Stimulated activated CD8-positive, alpha-beta memory T cell treated with anti-CD3 and anti-CD28 coated beads, Interleukin-15, amount 100 ng/mL, for 4 hours (primary cell): ENCODE measurements around the gene MDH1.
A peak's percentile ranks its signal among the peaks of the same experiment; 100 is the strongest.
"Not testable (repeated sequence)": the region's sequence is repeated elsewhere in the genome, so short reads cannot be mapped to it uniquely, and the experiment has no call there.

Experiments used
- DNase-seq, 2 donors: peaks; one replicate each; pipeline ENCODE4 v3.0.0-alpha.2; 2020; ENCODE audit warnings: low read depth in 2 of 2

Gene MDH1

DNA sequence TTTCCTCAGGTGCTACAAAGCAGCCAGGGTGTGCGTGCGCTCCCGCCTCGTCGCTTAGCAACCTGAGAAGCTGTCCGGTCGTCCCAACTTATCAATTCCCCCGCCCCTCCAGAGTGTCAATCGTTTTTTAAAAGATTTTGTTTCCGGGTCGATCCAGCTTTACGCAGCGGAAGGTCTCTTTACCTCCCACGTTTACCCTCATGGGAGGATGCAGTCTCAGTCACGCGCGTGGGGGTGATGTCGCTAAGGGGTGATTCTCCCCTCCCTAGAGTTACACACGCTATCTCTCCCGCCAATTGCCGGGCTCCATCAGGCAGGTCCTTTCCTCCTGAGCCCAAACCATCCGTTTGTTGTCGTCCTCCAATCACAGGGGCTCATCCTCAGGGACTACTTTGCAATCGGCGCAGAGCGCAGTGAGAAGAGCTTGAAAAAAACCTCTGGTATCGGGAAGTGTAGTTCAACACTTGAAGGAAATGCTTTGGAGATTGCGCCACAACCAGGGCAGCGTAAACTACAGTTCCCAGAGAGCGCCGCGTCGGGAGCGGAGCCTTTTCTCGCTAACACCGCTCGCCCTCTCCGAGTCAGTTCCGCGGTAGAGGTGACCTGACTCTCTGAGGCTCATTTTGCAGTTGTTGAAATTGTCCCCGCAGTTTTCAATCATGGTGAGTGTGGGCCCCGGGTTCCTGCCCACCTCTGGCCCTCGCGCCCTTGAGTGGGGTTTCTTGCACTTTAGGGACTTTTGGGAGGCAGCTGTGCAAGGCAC, at the start of gene MDH1, which contains the start of gene WDPCP:
Gene MDH1, plus strand, starts transcription at position 579 of the 763 bp plus-strand sequence. Its CDS starts 81 bp downstream, at position 660.
Gene WDPCP, minus strand, starts transcription at position 93 of the 763 bp plus-strand sequence. CDS start 206 bp downstream, outside the sequence.
- DNase-seq: peak; percentile 82 to 94

DNA sequence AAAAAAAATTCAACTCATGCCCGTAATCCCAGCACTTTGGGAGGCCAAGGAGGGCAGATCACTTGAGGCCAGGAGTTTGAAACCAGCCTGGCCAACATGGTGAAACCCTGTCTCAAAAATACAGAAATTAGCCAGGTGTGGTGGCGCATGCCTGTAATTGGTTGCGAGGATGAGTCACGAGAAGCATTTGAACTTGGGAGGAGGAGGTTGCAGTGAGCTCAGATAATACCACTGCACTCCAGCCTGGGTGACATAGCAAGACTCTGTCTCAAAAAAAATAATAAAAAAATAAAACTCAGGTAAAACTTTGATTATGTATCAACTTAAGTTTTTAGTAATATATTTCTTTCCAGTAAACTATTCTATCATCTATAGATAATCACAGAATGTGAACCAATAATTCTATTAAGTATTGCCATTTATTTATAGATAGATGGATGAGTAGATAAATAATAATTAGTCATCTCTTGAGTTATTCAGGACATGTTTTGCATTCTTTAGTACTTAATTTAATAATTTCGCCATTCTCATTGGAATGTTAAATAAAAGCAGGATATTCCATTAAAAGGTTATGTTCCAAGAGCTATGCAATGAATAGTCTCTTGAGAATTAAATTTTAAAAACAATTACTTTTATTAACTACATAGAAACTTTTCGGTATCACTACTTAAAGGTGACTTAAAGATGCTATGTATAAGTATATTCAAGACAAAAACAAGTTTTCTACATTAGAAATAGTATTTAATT, 49.2 kb upstream of the MDH1 start:
- DNase-seq: no peak

DNA sequence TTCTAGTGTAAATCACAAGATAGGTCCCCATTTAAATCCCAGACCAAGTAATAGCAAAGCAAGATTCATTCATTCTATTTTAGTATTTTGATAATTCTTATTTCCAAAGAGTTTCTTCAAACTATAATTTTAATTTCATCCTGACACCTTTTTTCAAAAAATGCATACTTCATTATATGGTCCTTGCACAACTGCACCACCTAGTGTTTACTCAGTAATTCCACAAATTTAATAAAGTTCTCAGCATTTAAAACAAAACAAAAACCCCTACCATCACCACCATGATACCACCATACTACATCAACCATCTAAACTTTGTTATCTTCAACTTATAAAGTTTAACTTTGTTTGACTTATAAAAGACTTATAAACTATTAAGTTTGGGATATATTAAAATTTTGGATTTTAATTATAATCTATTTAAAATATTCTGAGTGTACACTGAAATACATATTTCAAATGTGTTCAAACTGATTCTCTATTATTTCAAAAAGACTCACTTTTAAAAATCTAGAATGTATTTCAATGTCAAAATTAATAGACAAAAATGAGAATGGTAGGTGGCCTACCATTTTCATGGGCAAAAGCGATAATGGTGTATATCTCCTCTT, 44.6 kb upstream of the MDH1 start:
- no peak for DNase-seq

DNA sequence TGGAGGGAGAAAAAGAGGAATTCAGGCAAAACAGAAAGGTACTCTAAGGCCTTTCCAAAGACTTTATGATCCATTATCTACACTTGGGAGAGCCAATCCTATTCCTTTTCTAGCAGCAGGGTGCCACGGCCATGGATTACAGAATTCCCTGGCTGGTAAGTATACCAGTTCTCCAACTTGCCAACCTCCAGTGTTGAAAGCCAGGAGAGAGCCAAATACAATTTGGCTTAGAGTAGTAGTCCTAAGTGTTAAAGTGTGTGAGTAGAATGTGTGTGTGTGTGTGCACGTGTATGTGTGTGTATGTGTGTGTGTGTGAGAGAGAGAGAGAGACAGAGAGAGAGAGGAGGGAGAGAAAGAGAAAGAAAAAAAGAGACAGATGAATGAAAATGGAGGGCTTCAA, 43.7 kb upstream of the MDH1 start:
- no peak for DNase-seq

DNA sequence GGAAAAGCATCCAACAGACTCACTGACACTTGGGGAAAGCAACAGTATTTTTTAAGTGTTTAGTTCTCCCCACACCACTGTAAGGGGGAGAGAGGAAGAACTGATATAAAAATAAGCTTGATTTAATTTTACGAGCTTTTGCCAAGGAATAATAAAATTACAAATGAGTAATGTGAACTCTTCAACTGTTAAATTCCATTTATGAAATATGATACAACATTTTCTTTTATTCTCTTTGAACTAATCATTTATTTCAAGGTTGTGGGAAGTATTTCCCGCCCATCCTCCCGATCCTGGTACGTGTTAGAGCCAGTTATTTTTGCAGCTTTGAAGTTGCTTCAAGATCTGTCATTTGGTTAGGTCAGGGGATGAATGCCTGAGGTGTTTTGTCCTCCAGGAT, 35.7 kb upstream of the MDH1 start:
- DNase-seq: no peak

DNA sequence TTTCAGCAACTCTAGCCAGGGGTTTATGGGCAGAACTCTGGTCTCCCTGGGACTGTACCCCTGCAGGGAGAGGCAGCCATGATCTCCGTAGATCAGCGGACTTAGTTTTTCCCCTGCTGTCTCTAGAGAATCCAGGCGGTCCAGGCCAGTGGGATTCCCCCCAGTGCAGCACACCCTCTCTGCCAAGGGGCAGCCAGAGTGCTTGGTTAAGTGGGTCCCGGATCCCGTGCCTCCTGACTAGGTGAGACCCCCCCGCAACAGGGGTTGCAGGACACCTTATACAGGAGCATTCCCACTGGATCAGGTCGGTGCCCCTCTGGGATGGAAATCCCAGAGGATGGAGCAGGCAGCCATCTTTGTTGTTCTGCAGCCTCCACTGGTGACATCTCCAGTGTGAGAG, 33.5 kb upstream of the MDH1 start:
- DNase-seq: no peak

DNA sequence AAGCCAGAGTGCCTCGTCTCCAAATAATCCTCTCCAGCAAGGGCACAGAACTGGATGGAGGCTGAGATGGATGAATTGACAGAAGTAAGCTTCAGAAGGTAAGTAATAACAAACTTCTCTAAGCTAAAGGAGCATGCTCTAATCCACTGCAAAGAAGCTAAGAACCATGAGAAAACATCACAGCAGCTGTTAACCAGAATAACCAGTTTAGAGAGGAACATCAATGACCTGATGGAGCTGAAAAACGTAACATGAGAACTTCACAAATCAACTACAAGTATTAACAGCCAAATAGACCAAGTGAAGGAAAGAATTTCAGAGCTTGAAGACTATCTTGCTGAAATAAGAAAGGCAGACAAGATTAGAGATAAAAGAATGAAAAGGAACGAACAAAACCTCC, 32.8 kb upstream of the MDH1 start:
- no peak for DNase-seq

DNA sequence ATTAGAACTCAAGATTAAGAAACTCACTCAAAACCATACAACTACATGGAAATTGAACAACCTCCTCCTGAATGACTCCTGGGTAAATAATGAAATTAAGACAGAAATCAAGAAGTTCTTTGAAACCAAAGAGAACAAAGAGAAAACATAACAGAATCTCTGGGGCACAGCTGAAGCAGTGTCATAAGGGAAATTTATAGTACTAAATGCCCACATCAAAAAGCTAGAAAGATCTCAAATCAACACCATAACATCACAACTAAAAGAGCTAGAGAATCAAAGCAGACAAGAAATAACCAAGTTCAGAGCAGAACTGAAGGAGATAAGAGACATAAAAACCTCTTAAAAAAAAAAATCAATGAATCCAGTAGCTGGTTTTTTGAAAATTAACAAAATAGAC, 30.9 kb upstream of the MDH1 start:
- DNase-seq: not testable (repeated sequence)

DNA sequence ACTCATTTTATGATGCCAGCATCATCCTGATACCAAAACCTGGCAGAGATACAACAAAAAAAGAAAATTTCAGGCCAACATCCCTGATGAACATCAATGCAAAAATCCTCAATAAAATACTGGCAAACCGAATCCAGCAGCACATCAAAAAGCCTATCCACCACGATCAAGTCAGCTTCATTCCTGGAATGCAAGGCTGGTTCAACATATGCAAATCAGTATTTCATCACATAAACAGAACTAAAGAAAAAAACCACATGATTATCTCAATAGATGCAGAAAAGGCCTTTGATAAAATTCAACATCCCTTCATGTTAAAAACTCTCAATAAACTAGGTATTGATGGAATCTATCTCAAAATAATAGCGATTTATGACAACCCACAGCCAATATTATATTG, 29.8 kb upstream of the MDH1 start:
- DNase-seq: not testable (repeated sequence)

DNA sequence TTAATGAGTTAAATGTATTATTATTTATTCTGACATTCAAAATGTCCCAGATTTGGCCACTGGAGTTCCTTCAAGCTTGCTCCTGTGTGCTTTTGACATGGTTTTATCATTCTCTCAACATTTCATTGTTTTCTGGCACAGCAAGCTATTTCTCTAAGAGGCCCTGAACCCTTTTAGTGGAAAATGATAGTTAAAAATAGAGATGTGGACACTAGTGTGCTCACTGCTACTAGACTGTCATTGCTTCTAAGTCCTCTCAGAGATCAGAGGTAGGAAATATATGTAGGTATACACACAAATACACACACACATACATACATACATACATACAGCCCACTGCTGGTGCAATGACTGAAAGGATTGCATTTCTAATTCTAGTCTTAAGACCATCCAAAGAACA, 26.0 kb upstream of the MDH1 start:
- DNase-seq: no peak

DNA sequence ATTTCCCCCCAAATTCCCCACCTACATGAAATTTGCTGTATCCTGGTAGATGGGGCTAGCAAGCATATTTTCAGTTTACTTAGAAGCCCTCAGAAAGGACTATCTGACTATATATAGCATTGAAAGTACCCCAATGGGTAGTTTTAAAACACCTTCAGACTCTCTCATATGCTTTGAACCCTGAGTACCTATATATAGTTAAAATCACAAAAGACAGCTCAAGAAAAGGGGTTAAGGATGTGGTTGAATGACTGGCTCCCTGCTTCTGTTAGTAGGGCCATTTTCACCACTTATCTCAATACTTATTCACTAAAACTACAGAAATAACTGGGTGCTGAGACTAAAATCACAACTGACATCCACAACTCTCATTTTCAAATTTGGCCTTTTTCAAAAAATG, 19.0 kb upstream of the MDH1 start:
- DNase-seq: no peak

DNA sequence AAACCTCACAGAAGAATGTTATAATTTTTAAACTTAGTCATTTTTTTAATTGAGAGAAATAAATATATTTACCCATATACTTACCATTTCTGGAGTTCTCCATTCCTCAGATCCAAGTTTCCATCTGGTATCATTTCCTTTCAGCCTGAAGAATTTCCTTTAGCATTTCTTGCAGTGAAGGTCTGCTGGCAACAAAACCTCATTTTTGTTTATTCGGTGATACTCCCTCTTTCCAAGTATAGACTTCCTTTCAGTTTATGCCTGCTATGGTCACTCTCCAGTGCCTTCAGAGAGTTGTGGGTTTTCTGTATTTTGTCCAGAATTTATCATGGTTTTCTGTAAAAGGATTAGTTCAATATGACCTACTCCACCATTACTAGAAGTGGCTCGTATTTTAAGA, 17.5 kb upstream of the MDH1 start:
- no peak for DNase-seq

DNA sequence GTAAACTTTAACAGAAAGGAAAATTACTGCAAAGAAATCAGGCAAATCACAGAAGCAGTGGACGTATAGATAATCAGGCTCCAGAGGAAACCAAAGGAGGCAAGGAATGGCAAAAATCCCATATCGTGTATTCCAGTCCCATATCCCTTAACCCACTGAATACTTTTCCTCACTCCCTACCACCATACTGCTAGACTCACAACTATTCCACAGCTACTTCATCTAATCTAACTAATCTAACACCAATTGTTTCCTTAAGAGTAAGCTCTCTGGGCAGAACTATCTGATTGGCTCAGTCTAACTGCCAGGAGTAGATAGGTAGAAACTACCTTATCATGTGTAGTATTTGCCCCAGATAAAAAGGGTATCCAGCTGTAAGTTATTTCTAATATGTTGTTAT, 16.8 kb upstream of the MDH1 start:
- no peak for DNase-seq

DNA sequence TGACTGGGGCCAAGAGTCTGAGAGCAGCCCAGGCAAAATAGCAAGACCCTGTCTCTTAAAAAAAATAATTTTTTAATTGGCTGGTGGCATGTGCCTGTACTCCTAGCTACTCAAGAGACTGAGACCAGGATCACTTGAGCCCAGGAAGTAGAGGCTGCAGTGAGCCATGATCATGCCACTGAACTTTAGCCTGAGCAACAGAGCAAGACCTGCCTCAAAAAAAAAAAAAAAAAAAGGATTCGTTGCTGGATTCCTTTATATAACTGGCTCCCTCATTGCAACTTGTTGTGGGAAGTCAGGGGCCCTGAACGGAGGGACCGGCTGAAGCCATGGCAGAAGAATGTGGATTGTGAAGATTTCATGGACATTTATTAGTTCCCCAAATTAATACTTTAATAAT, 15.7 kb upstream of the MDH1 start:
- DNase-seq: not testable (repeated sequence)

DNA sequence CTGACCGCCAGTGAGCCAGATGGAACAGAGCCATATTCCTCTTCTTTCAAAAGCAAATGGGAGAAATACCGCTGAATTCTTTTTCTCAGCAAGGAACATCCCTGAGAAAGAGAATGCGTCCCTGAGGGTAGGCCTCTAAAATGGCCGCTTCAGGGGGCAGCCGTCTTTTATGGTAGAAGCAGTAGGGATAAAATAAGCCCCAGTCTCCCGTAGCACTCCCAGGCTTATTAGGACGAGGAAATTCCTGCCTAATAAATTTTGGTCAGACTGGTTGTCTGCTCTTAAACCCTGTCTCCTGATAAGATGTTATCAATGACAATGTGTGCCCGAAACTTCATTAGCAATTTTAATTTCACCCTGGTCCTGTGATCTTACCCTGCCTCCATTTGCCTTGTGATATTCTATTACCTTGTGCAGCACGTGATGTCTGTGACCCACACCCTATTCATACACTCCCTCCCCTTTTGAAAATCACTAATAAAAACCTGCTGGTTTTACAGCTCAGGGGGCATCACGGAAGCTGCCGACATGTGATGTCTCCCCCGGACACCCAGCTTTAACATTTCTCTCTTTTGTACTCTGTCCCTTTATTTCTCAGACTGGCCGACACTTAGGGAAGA, 14.9 kb upstream of the MDH1 start:
- not testable (repeated sequence) for DNase-seq

DNA sequence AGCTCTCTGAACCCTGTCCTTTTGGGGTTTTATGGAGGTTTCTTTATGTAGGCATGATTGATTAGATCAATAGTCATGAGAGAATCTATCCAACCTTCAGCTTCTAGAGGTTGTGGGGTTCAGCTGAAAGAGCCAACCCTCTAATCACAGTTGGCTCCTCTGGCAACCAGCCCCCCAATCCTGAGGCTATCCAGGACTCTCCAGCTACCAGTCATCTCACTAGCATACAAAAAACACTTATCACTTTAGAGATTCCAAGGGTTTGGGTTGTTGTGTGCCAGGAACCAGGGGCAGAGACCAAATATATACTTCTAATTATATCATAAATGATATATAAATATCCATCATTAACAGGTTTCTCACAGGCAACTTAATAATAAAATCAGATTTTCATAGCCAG, 12.2 kb upstream of the MDH1 start:
- DNase-seq: no peak

DNA sequence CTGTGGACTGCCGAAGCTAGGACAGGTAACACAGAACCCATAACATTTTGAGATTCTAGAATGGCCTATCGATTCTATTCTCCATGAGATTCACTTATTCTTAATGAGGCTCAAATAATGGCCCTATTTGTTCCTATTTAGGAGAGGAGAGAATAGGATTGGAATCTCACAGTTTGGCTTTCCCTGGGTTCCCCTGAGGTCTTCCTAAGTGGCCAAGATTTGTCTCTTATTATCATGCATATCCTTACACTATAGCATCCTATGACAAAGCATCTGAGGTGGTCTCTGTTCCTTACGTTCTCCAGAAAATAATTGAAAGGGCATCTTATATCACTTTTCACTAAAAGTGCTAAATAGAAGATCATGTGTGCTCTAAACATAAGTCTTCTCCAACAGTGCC, 10.0 kb upstream of the MDH1 start:
- DNase-seq: no peak

DNA sequence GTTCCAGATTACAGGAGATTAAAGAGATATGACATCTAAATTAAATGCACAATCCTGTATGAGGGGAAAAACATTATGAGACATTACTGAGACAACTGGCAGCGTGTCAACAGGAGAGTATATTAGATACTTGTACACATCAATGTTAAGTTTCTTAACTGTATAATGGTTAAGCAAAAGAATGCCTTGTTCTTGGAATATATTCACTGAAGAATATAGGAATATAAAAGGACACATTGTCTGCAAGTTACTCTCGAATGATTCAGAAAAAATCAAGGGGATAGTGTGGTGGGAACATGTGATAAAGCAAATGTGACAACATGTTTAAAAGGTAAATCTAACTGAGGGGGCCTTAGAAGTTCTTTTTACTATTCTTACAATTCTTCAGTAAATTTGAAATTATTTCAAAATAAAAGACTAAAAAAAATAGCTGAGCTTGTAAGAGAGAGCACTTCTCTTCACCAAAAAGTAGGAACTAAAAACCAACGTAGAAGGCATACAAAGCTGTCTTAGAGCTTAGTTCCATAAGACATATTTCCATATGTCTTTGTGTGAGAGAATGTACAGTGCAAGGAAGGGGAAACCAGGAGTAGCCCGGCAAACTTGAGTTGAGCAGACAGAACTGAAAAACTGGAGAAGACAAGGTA, 8.0 kb upstream of the MDH1 start:
- no peak for DNase-seq

DNA sequence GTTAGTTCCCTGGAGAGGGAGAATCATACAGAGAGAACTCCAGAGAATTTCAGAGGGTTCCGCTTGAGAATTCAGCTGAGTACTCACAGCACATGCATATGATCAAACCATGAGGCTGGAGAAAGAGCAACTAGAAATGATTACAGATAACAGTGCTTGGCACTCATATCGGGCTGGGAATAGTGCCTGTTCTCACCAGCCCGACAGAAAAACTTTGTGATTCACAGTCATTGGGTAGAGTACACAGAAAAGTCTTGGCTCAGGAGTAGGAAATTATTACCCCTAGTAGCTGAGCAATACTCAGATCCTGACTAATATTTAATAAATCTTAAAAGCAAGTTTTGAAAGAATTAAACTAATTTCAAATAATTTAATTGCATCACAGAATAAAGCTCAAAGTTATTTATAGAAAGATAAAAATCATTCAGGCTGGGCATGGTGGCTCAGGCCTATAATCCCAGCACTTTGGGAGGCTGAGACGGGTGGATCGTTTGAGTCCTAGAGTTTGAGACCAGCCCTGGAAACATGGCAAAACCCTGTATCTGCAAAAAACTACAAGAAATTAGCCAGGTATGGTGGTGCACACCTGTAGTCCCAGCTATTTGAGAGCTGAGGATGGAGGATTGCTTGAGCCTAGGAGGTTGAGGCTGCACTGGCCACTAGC, 7.3 kb upstream of the MDH1 start:
- no peak for DNase-seq

DNA sequence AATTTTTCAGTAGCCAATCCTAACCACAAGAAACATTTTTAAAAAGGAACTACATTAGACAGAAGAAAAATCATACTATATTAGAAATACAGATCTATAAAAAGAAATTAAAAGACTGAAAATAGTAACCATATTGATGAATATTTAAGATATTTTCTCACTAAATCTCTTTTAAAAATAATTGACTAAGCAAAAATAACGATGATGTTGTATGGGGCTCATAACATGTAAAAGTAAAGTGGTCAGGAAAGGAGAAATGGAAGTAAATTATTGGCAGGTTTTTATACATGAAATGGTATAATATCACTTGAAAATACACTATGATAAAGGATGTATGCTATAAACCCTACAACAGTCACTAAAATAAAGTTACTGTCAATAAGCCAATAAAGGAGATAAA, 5.9 kb upstream of the MDH1 start:
- DNase-seq: no peak

DNA sequence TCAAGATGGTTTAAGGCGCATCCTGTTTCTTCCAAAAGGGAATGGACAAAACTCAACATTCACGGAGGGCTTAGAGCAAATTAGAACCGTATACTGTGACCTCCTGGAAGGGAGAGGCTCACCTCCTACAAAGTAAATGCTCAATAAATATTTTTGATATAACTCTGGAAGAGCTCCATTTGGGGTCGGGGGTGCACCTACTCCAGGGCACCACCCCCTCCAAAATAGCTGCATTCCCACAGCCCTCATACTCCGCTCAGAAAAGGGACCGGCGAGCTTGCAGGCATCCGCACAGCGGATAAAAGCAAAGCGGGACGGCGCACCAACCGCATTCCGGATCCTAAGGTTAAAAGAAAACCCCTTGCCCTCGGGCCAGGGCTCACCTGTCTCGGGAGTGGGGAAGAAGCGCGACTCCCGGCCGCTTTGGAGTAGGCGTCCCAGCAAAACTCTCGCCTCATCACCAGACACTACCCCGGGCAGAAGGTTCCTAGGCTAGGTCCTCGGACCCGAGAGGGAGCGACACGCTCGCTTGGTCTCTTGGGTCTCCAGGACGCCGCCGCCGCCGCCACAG, 864 bp upstream of the MDH1 start:
- DNase-seq: no peak
